IPS DF 4.7 (cell line): ENCODE results near the gene NEK6.

ENCODE experiments used
- DNase-seq: peaks from one replicate; pipeline ENCODE4 v3.0.0-alpha.2; 2013; ENCODE audit warnings: low spot score; ENCODE audit errors: extremely low read depth

NEK6 gene

GRCh38 chr9:124353811-124354274 lies 96.1 kb downstream of the NEK6 start:
- DNase-seq: no peak

- DNase-seq: no peak
Observed at GRCh38 chr9:124354346-124355038, 96.7 kb downstream of the NEK6 start.

- DNase-seq: no peak
Observed at GRCh38 chr9:124355039-124355940, 97.5 kb downstream of the NEK6 start.

GRCh38 chr9:124355941-124356744 lies 98.4 kb downstream of the NEK6 start:
- DNase-seq: no peak

- no peak for DNase-seq
Observed at GRCh38 chr9:124356745-124357390, 99.1 kb downstream of the NEK6 start.

GRCh38 chr9:124357721-124358361 lies 100.1 kb downstream of the NEK6 start:
- no peak for DNase-seq

GRCh38 chr9:124358631-124359030 lies 100.9 kb downstream of the NEK6 start:
- no peak for DNase-seq

GRCh38 chr9:124359426-124359825 lies 101.7 kb downstream of the NEK6 start:
- no peak for DNase-seq

GRCh38 chr9:124359855-124360678 lies 102.3 kb downstream of the NEK6 start:
- no peak for DNase-seq

GRCh38 chr9:124361128-124361527 lies 103.4 kb downstream of the NEK6 start:
- DNase-seq: no peak

GRCh38 chr9:124363326-124364096 lies 105.8 kb downstream of the NEK6 start:
- DNase-seq: no peak

- DNase-seq: no peak
Observed at GRCh38 chr9:124364141-124364540, 106.4 kb downstream of the NEK6 start.

GRCh38 chr9:124365036-124365435 lies 107.3 kb downstream of the NEK6 start:
- DNase-seq: no peak

GRCh38 chr9:124366476-124367220 lies 108.9 kb downstream of the NEK6 start:
- DNase-seq: no peak

GRCh38 chr9:124368692-124369091 lies 110.9 kb downstream of the NEK6 start:
- DNase-seq: no peak

GRCh38 chr9:124369231-124369797 lies 111.6 kb downstream of the NEK6 start:
- DNase-seq: no peak

- no peak for DNase-seq
Observed at GRCh38 chr9:124370896-124371582, 113.3 kb downstream of the NEK6 start.
